Thoracic aorta (tissue), 2 donors: ENCODE measurements around the gene CDKN2B. TPM values are rescaled to one million over a fixed set of nuclear protein-coding genes. Genes with fewer than 3 reads are reported as not detected.
"Not testable (repeated sequence)": the region's sequence is repeated elsewhere in the genome, so short reads cannot be mapped to it uniquely, and the experiment has no call there.

Source experiments
- ATAC-seq: fragments of 150-250 bp; one replicate; pipeline ENCODE4 v1.8.0; 2017; ENCODE audit warnings: low read depth; ENCODE audit not compliant: insufficient number of reproducible peaks, low FRiP score
- DNase-seq: peaks from one replicate; pipeline ENCODE4 v3.0.0-alpha.2; 2020; ENCODE audit warnings: low spot score
- H3K27ac ChIP-seq, 2 donors: fragments of 200-600 bp; sonication (generic); 1 replicate in 1 of 2; 2 replicates in 1 of 2; pipeline ENCODE4 v1.5.1; 2016; ENCODE audit warnings: mild to moderate bottlenecking in 2 of 2, moderate library complexity in 2 of 2
- H3K27me3 ChIP-seq: fragments of 200-600 bp; sonication (generic); replicated peaks from 2 replicates; pipeline ENCODE4 v1.6.0; 2016; ENCODE audit warnings: mild to moderate bottlenecking; ENCODE audit not compliant: insufficient read depth
- H3K36me3 ChIP-seq: fragments of 200-600 bp; sonication (generic); one replicate; pipeline ENCODE4 v1.5.1; 2016
- H3K4me1 ChIP-seq, 2 donors: fragments of 200-600 bp; sonication (generic); 1 replicate in 1 of 2; 2 replicates in 1 of 2; pipeline versions ENCODE4 v1.5.1 to v1.6.0; 2016; ENCODE audit warnings: low read depth in 2 of 2, mild to moderate bottlenecking in 1 of 2; ENCODE audit not compliant: control insufficient read depth in 1 of 2
- H3K4me3 ChIP-seq: fragments of 200-600 bp; sonication (generic); 2 replicates; pipeline ENCODE4 v1.5.1; 2016; ENCODE audit warnings: mild to moderate bottlenecking
- H3K9me3 ChIP-seq: fragments of 200-600 bp; sonication (generic); 2 replicates; pipeline ENCODE4 v1.5.1; 2016
- total RNA-seq, 2 donors: library from RNA; depleted of rRNA; stranded (reverse); fragments of >200 nt; gene quantifications; one replicate each; pipeline versions ENCODE4 v1.1.0 to v1.2.3, GENCODE V29; 2016
- TF ChIP-seq, protein P1 (sequence below): fragments of 200-600 bp; sonication (generic); IDR thresholded peaks from one replicate; pipeline ENCODE4 v1.5.1; 2019; ENCODE audit warnings: antibody characterized with exemption

CDKN2B gene
- total RNA-seq = 10 to 100 TPM in 1 of 2 donors, 1 to 10 TPM in 1; 2.6 to 10.0 TPM

GRCh38 chr9:22008717-22009505 lies at the start of gene CDKN2B:
Gene CDKN2B, minus strand, starts transcription at chr9:22009305. Its CDS starts 352 bp downstream, at chr9:22008953.
- Histone ChIP-seq H3K4me3 (peak within 1 kb of the TSS; percentile 76), H3K9me3 (no peaks in the 10 kb centered on the region), H3K27me3 (no peaks in the 10 kb centered on the region), H3K36me3 (no peaks in the 10 kb centered on the region), H3K27ac (peak within 1 kb of the TSS; percentile 83 to 88), H3K4me1 (peaks cover 0 to 5% of the 10 kb centered on the region in 2 donors)
- DNase-seq (peak; percentile 80), ATAC-seq (peak; percentile 94)
- TF ChIP-seq, protein P1, sequence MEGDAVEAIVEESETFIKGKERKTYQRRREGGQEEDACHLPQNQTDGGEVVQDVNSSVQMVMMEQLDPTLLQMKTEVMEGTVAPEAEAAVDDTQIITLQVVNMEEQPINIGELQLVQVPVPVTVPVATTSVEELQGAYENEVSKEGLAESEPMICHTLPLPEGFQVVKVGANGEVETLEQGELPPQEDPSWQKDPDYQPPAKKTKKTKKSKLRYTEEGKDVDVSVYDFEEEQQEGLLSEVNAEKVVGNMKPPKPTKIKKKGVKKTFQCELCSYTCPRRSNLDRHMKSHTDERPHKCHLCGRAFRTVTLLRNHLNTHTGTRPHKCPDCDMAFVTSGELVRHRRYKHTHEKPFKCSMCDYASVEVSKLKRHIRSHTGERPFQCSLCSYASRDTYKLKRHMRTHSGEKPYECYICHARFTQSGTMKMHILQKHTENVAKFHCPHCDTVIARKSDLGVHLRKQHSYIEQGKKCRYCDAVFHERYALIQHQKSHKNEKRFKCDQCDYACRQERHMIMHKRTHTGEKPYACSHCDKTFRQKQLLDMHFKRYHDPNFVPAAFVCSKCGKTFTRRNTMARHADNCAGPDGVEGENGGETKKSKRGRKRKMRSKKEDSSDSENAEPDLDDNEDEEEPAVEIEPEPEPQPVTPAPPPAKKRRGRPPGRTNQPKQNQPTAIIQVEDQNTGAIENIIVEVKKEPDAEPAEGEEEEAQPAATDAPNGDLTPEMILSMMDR = peak; percentile 88

- DNase-seq, H3K27me3 ChIP-seq, H3K4me3 ChIP-seq, ATAC-seq, H3K9me3 ChIP-seq, H3K27ac ChIP-seq, H3K36me3 ChIP-seq, H3K4me1 ChIP-seq: not testable (repeated sequence)
Observed at GRCh38 chr9:22057972-22058371, 48.9 kb upstream of the CDKN2B start.

GRCh38 chr9:22056402-22056801 lies 47.3 kb upstream of the CDKN2B start:
- Histone ChIP-seq H3K27ac (no peak overlapping the region), H3K4me1 (no peaks in the 10 kb centered on the region), H3K36me3 (no peaks in the 10 kb centered on the region), H3K9me3 (no peaks in the 10 kb centered on the region), H3K27me3 (no peaks in the 10 kb centered on the region), H3K4me3 (no peak overlapping the region)
- TF ChIP-seq, protein P1 = no peak
- DNase-seq (no peak), ATAC-seq (no peak)

- Histone ChIP-seq H3K4me1 (no peaks in the 10 kb centered on the region), H3K36me3 (no peaks in the 10 kb centered on the region), H3K27ac (no peak overlapping the region), H3K4me3 (no peak overlapping the region), H3K9me3 (no peaks in the 10 kb centered on the region), H3K27me3 (no peaks in the 10 kb centered on the region)
- TF ChIP-seq, protein P1 = no peak
- no peak for ATAC-seq
- DNase-seq = no peak
Observed at GRCh38 chr9:22055090-22055489, 46.0 kb upstream of the CDKN2B start.

DNA sequence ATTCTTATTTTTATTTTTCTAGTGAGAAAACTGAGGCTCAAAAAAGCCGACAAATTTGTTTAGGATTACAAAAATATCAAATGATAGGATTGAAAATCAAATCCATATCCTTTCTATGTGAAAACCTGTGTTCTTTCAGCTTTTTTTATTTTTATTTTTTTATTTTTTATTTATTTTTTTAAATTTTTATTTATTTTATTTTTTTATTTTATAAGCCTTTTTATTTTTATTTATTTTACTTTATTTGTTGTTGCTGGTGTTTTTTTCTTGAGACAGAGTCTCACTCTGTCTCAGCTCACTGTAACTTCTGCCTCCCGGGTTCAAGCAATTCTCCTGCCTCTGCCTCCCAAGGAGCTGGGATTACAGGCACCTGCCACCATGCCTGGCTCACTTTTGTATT lies 45.4 kb upstream of the CDKN2B start:
- no peak for ATAC-seq
- H3K27me3 ChIP-seq = no peaks in the 10 kb centered on the region
- no peak overlapping the region for H3K27ac ChIP-seq
- no peaks in the 10 kb centered on the region for H3K9me3 ChIP-seq
- no peaks in the 10 kb centered on the region for H3K4me1 ChIP-seq
- TF ChIP-seq, protein P1 = no peak
- H3K4me3 ChIP-seq = no peak overlapping the region
- no peak for DNase-seq
- H3K36me3 ChIP-seq = no peaks in the 10 kb centered on the region

DNA sequence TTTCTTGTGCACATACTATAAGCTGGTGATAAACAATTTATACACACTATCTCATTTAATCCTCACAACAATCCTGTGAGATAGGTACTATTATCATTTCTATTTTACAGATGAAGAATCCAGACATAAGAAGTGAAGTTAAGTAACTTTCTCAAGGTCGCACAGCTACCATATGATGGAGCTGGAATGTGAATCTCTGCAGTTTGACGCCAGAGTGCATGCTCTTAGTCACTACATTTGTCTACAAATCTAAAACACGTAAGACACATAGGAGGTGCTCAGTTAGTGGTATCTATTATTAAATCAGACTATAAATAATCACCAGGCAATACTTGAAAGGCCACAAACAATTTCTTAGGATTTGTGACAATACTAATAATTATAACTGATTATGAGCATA lies 45.0 kb upstream of the CDKN2B start:
- TF ChIP-seq, protein P1 = no peak
- no peak for ATAC-seq
- no peak overlapping the region for H3K27ac ChIP-seq
- H3K27me3 ChIP-seq = no peaks in the 10 kb centered on the region
- H3K4me3 ChIP-seq = no peak overlapping the region
- H3K9me3 ChIP-seq = no peaks in the 10 kb centered on the region
- H3K4me1 ChIP-seq = no peaks in the 10 kb centered on the region
- DNase-seq = no peak
- H3K36me3 ChIP-seq = no peaks in the 10 kb centered on the region
